GM23338 (cell line): ENCODE measurements around the gene C11orf21. TPM values are rescaled to one million over a fixed set of nuclear protein-coding genes. Genes with fewer than 3 reads are reported as not detected.

Experiments
- ATAC-seq: fragments of 200-7000 bp; cut with Tn5 transposase; 3 replicates; pipeline ENCODE4 v1.9.1; 2020
- DNase-seq: peaks from one replicate; pipeline ENCODE4 v3.0.0-alpha.2; 2015; ENCODE audit warnings: low spot score
- H2AFZ ChIP-seq: fragments of 200-600 bp; sonication (generic); 2 replicates; pipeline ENCODE4 v1.8.0; 2016; ENCODE audit warnings: antibody characterized with exemption, mild to moderate bottlenecking, moderate library complexity
- H3F3A ChIP-seq: fragments of 200-600 bp; sonication (generic); replicated peaks from 2 replicates; pipeline ENCODE4 v1.8.0; 2017; ENCODE audit warnings: antibody characterized with exemption, mixed run types, low read depth
- H3K27ac ChIP-seq: fragments of 200-600 bp; sonication (generic); 2 replicates; pipeline ENCODE4 v1.6.1; 2016; ENCODE audit warnings: low read depth
- H3K27me3 ChIP-seq: fragments of 200-600 bp; sonication (generic); 2 replicates; pipeline ENCODE4 v1.8.0; 2016; ENCODE audit warnings: mild to moderate bottlenecking, mixed run types, moderate library complexity; ENCODE audit not compliant: insufficient read depth
- H3K36me3 ChIP-seq: fragments of 200-600 bp; sonication (generic); 2 replicates; pipeline ENCODE4 v1.8.0; 2016; ENCODE audit warnings: mild to moderate bottlenecking; ENCODE audit not compliant: insufficient read depth
- H3K4me1 ChIP-seq: fragments of 200-600 bp; sonication (generic); 2 replicates; pipeline ENCODE4 v1.8.0; 2016; ENCODE audit warnings: mild to moderate bottlenecking, moderate library complexity; ENCODE audit not compliant: insufficient read depth
- H3K4me2 ChIP-seq: fragments of 200-600 bp; sonication (generic); 2 replicates; pipeline ENCODE4 v1.7.1; 2017; ENCODE audit warnings: mixed run types
- H3K4me3 ChIP-seq: fragments of 200-600 bp; sonication (generic); 2 replicates; pipeline ENCODE4 v1.6.1; 2016; ENCODE audit warnings: mixed run types
- H3K79me2 ChIP-seq: fragments of 200-600 bp; sonication (generic); replicated peaks from 2 replicates; pipeline ENCODE4 v1.8.0; 2017; ENCODE audit warnings: mild to moderate bottlenecking; ENCODE audit not compliant: insufficient read depth
- H3K9me2 ChIP-seq: fragments of 200-600 bp; sonication (generic); 2 replicates; pipeline ENCODE4 v1.8.0; 2017; ENCODE audit not compliant: insufficient read depth
- H4K20me1 ChIP-seq: fragments of 200-600 bp; sonication (generic); replicated peaks from 2 replicates; pipeline ENCODE4 v1.8.0; 2017; ENCODE audit warnings: mild to moderate bottlenecking; ENCODE audit not compliant: insufficient read depth
- H3K27ac Mint-ChIP-seq: 2 replicates; pipeline ENCODE4 v1.8.0; 2020; ENCODE audit warnings: inconsistent platforms, mild to moderate bottlenecking, moderate library complexity, mixed read lengths
- H3K27me3 Mint-ChIP-seq: 3 replicates; pipeline ENCODE4 v1.8.0; 2022; ENCODE audit warnings: low read depth, mild to moderate bottlenecking, moderate library complexity, mixed read lengths, inconsistent platforms; ENCODE audit not compliant: insufficient read depth, poor library complexity
- H3K36me3 Mint-ChIP-seq: 3 replicates; pipeline ENCODE4 v1.8.0; 2021; ENCODE audit warnings: low read depth, mild to moderate bottlenecking, inconsistent platforms, moderate library complexity, mixed read lengths
- H3K4me1 Mint-ChIP-seq: 3 replicates; pipeline ENCODE4 v1.8.0; 2020; ENCODE audit warnings: mild to moderate bottlenecking, inconsistent platforms, mixed read lengths
- H3K4me3 Mint-ChIP-seq: 3 replicates; pipeline ENCODE4 v1.8.0; 2021; ENCODE audit warnings: moderate library complexity, mild to moderate bottlenecking, inconsistent platforms, mixed read lengths
- H3K9me3 Mint-ChIP-seq: 3 replicates; pipeline ENCODE4 v1.8.0; 2020; ENCODE audit warnings: moderate library complexity, mild to moderate bottlenecking, inconsistent platforms, mixed read lengths
- CREB1 ChIP-seq: fragments of 250-450 bp; sonication (Bioruptor Pico); IDR thresholded peaks from 2 replicates; pipeline ENCODE4 v1.5.0; 2020; ENCODE audit warnings: low read depth, mild to moderate bottlenecking, moderate library complexity
- EZH2 ChIP-seq: fragments of 200-600 bp; sonication (generic); IDR thresholded peaks from one replicate; pipeline ENCODE4 v1.8.0; 2017; ENCODE audit warnings: antibody characterized with exemption, mild to moderate bottlenecking, low read depth; ENCODE audit not compliant: unreplicated experiment
- EZH2phosphoT487 ChIP-seq: fragments of 200-600 bp; sonication (generic); IDR thresholded peaks from one replicate; pipeline ENCODE4 v1.8.1; 2018; ENCODE audit warnings: antibody characterized with exemption; ENCODE audit not compliant: unreplicated experiment
- JUNB ChIP-seq: IDR thresholded peaks from one replicate; pipeline ENCODE4 v1.6.1; 2016; ENCODE audit warnings: antibody characterized with exemption; ENCODE audit not compliant: unreplicated experiment
- NANOG ChIP-seq: IDR thresholded peaks from 2 replicates; pipeline ENCODE4 v1.6.1; 2016; ENCODE audit warnings: antibody characterized with exemption, borderline replicate concordance
- POLR2AphosphoS5 ChIP-seq: IDR thresholded peaks from 2 replicates; pipeline ENCODE4 v1.6.1; 2016; ENCODE audit warnings: antibody characterized with exemption, low read depth
- STAT1 ChIP-seq: IDR thresholded peaks from one replicate; pipeline ENCODE4 v1.6.1; 2016; ENCODE audit warnings: antibody characterized with exemption; ENCODE audit not compliant: unreplicated experiment
- ZNF114 ChIP-seq: fragments of 250-450 bp; sonication (Bioruptor Pico); IDR thresholded peaks from 2 replicates; pipeline ENCODE4 v1.5.0; 2020; ENCODE audit warnings: mild to moderate bottlenecking, moderate library complexity
- ZNF331 ChIP-seq: fragments of 250-450 bp; sonication (Bioruptor Pico); IDR thresholded peaks from 2 replicates; pipeline ENCODE4 v1.5.0; 2020; ENCODE audit warnings: low read depth, mild to moderate bottlenecking, moderate library complexity
- polyA plus RNA-seq: library from polyadenylated mRNA; unstranded; fragments of >200 nt; fragmentation: Nextera tagmentation; extraction: Ambion mirVana; gene quantifications from 2 replicates; pipeline ENCODE4 v1.2.1, GENCODE V29; 2016
- total RNA-seq: library from RNA; depleted of rRNA; stranded (reverse); fragments of >200 nt; shearing (Covaris generic); gene quantifications from 2 replicates; pipeline ENCODE4 v1.2.3, GENCODE V29; 2014
- TF ChIP-seq, protein P1 (sequence below): fragments of 250-450 bp; sonication (Bioruptor Pico); IDR thresholded peaks from 2 replicates; pipeline ENCODE4 v1.5.0; 2020; ENCODE audit warnings: mild to moderate bottlenecking, moderate library complexity
- TF ChIP-seq, protein P2 (sequence below): IDR thresholded peaks from one replicate; pipeline ENCODE4 v1.6.1; 2018; ENCODE audit warnings: antibody characterized with exemption; ENCODE audit not compliant: unreplicated experiment
- TF ChIP-seq, protein P3 (sequence below): IDR thresholded peaks from 2 replicates; pipeline ENCODE4 v1.6.1; 2016; ENCODE audit warnings: antibody characterized with exemption
- TF ChIP-seq, protein P4 (sequence below), 2 experiments: fragments of 200-600 bp in 1 of 2; sonication (generic) in 1 of 2; conservative IDR thresholded peaks; 2 replicates each; pipeline versions ENCODE4 v1.5.1 to v1.6.1; 2016 to 2017; ENCODE audit warnings: antibody characterized with exemption in 2 of 2, low read depth in 2 of 2, mild to moderate bottlenecking in 2 of 2, moderate library complexity in 1 of 2

C11orf21 gene
- total and polyA plus RNA-seq, 2 experiments from 2014 or later = not detected

DNA sequence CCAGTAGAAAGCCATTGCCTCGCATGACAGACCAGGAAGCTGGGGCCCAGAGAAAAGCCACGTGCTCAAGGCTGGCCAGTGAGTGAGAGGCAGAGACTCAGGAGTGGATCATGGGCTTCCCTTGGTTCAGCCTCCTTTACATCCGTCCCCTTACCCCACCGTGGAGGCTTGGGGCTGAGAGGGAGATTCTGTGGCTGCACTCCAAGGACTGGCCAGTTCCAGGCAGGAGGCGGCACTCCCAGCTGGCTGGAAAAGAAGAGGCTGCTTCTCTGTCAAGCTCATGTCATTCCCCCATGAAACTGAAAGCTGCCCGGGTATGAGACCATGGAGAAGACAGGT is 24.7 kb downstream of the C11orf21 start:
- Mint-ChIP-seq H3K27ac (no peak overlapping the region), H3K4me1 (peaks cover 13% of the 10 kb centered on the region), H3K9me3 (peaks cover 4% of the 10 kb centered on the region; the same call in 1 of the 3 replicates), H3K4me3 (no peak overlapping the region), H3K36me3 (no peaks in the 10 kb centered on the region), H3K27me3 (peaks cover 36% of the 10 kb centered on the region)
- Histone ChIP-seq H3K36me3 (no peaks in the 10 kb centered on the region), H3K27me3 (peaks cover 25% of the 10 kb centered on the region), H3K4me2 (no peak overlapping the region; the same call in 1 of the 2 replicates), H3F3A (no peaks in the 10 kb centered on the region), H2AFZ (no peak overlapping the region), H3K4me1 (peaks cover 15% of the 10 kb centered on the region), H3K4me3 (no peak overlapping the region), H3K79me2 (no peaks in the 10 kb centered on the region), H3K27ac (no peak overlapping the region), H4K20me1 (no peaks in the 10 kb centered on the region), H3K9me2 (no peaks in the 10 kb centered on the region; the same call in 1 of the 2 replicates)
- ATAC-seq (peak; percentile 64), DNase-seq (no peak)
- TF ChIP-seq, protein P1, sequence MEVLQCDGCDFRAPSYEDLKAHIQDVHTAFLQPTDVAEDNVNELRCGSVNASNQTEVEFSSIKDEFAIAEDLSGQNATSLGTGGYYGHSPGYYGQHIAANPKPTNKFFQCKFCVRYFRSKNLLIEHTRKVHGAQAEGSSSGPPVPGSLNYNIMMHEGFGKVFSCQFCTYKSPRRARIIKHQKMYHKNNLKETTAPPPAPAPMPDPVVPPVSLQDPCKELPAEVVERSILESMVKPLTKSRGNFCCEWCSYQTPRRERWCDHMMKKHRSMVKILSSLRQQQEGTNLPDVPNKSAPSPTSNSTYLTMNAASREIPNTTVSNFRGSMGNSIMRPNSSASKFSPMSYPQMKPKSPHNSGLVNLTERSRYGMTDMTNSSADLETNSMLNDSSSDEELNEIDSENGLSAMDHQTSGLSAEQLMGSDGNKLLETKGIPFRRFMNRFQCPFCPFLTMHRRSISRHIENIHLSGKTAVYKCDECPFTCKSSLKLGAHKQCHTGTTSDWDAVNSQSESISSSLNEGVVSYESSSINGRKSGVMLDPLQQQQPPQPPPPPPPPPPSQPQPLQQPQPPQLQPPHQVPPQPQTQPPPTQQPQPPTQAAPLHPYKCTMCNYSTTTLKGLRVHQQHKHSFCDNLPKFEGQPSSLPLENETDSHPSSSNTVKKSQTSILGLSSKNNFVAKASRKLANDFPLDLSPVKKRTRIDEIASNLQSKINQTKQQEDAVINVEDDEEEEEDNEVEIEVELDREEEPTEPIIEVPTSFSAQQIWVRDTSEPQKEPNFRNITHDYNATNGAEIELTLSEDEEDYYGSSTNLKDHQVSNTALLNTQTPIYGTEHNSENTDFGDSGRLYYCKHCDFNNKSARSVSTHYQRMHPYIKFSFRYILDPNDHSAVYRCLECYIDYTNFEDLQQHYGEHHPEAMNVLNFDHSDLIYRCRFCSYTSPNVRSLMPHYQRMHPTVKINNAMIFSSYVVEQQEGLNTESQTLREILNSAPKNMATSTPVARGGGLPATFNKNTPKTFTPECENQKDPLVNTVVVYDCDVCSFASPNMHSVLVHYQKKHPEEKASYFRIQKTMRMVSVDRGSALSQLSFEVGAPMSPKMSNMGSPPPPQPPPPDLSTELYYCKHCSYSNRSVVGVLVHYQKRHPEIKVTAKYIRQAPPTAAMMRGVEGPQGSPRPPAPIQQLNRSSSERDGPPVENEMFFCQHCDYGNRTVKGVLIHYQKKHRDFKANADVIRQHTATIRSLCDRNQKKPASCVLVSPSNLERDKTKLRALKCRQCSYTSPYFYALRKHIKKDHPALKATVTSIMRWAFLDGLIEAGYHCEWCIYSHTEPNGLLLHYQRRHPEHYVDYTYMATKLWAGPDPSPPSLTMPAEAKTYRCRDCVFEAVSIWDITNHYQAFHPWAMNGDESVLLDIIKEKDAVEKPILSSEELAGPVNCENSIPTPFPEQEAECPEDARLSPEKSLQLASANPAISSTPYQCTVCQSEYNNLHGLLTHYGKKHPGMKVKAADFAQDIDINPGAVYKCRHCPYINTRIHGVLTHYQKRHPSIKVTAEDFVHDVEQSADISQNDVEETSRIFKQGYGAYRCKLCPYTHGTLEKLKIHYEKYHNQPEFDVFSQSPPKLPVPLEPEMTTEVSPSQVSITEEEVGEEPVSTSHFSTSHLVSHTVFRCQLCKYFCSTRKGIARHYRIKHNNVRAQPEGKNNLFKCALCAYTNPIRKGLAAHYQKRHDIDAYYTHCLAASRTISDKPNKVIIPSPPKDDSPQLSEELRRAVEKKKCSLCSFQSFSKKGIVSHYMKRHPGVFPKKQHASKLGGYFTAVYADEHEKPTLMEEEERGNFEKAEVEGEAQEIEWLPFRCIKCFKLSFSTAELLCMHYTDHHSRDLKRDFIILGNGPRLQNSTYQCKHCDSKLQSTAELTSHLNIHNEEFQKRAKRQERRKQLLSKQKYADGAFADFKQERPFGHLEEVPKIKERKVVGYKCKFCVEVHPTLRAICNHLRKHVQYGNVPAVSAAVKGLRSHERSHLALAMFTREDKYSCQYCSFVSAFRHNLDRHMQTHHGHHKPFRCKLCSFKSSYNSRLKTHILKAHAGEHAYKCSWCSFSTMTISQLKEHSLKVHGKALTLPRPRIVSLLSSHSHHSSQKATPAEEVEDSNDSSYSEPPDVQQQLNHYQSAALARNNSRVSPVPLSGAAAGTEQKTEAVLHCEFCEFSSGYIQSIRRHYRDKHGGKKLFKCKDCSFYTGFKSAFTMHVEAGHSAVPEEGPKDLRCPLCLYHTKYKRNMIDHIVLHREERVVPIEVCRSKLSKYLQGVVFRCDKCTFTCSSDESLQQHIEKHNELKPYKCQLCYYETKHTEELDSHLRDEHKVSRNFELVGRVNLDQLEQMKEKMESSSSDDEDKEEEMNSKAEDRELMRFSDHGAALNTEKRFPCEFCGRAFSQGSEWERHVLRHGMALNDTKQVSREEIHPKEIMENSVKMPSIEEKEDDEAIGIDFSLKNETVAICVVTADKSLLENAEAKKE = no peak
- TF ChIP-seq ZNF331 (no peak), JUNB (no peak), NANOG (no peak), CREB1 (CRISPR knock-in tag) (no peak), STAT1 (no peak), ZNF114 (CRISPR knock-in tag) (no peak), POLR2AphosphoS5 (no peak), EZH2 (no peak), EZH2phosphoT487 (no peak)
- TF ChIP-seq, protein P2, sequence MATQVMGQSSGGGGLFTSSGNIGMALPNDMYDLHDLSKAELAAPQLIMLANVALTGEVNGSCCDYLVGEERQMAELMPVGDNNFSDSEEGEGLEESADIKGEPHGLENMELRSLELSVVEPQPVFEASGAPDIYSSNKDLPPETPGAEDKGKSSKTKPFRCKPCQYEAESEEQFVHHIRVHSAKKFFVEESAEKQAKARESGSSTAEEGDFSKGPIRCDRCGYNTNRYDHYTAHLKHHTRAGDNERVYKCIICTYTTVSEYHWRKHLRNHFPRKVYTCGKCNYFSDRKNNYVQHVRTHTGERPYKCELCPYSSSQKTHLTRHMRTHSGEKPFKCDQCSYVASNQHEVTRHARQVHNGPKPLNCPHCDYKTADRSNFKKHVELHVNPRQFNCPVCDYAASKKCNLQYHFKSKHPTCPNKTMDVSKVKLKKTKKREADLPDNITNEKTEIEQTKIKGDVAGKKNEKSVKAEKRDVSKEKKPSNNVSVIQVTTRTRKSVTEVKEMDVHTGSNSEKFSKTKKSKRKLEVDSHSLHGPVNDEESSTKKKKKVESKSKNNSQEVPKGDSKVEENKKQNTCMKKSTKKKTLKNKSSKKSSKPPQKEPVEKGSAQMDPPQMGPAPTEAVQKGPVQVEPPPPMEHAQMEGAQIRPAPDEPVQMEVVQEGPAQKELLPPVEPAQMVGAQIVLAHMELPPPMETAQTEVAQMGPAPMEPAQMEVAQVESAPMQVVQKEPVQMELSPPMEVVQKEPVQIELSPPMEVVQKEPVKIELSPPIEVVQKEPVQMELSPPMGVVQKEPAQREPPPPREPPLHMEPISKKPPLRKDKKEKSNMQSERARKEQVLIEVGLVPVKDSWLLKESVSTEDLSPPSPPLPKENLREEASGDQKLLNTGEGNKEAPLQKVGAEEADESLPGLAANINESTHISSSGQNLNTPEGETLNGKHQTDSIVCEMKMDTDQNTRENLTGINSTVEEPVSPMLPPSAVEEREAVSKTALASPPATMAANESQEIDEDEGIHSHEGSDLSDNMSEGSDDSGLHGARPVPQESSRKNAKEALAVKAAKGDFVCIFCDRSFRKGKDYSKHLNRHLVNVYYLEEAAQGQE = no peak
- TF ChIP-seq, protein P3, sequence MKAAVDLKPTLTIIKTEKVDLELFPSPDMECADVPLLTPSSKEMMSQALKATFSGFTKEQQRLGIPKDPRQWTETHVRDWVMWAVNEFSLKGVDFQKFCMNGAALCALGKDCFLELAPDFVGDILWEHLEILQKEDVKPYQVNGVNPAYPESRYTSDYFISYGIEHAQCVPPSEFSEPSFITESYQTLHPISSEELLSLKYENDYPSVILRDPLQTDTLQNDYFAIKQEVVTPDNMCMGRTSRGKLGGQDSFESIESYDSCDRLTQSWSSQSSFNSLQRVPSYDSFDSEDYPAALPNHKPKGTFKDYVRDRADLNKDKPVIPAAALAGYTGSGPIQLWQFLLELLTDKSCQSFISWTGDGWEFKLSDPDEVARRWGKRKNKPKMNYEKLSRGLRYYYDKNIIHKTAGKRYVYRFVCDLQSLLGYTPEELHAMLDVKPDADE = no peak
- TF ChIP-seq, protein P4, sequence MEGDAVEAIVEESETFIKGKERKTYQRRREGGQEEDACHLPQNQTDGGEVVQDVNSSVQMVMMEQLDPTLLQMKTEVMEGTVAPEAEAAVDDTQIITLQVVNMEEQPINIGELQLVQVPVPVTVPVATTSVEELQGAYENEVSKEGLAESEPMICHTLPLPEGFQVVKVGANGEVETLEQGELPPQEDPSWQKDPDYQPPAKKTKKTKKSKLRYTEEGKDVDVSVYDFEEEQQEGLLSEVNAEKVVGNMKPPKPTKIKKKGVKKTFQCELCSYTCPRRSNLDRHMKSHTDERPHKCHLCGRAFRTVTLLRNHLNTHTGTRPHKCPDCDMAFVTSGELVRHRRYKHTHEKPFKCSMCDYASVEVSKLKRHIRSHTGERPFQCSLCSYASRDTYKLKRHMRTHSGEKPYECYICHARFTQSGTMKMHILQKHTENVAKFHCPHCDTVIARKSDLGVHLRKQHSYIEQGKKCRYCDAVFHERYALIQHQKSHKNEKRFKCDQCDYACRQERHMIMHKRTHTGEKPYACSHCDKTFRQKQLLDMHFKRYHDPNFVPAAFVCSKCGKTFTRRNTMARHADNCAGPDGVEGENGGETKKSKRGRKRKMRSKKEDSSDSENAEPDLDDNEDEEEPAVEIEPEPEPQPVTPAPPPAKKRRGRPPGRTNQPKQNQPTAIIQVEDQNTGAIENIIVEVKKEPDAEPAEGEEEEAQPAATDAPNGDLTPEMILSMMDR (conservative IDR thresholded peaks at IDR 0.05; ENCODE audit: low read depth in 2 of 2) = no peak
